ENCODE measurements around the gene DUSP18. TPM values are rescaled to one million over a fixed set of nuclear protein-coding genes. Genes with fewer than 3 reads are reported as not detected.

Gene DUSP18
- total and polyA plus RNA-seq, 9 of the 15 experiments (the other 6 are each of a cell fraction or from before 2014, with no cell fraction given): 1.00 to 3.7 (median 1.5) TPM

DNA sequence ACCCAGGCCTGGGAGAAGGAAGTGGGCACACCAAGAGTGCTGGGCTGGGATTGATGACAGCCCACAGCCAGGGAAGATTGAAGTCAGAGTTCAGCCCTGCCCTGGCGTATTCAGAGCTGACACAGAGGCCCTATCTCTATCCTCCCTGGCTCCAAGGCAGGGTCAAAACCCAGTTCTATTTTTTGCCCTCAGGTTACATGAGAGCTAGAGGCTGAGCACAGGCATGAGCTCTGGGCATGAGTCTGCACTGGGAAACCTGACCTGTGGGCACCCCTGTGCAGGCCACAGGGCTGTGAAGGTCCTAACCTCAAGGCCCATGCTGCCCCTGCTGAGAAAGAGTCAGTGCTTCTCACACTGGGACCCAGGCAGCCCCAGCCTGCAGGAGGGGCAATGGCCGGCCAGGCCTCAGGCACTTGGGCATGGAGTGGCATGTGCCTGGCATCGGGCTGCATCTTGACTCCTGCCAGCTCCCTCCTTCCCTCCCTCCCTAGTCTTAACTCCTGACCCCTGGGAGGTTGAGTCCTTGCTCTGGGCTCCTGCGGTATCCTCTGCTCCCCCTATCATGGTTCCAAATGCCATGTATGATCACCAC, 26.7 kb downstream of the DUSP18 start:
- in situ Hi-C loops (cut with MboI): no loop called here
- intact Hi-C loops (cut with micrococcal nuclease): no loop called here
- TF ChIP-seq POLR2AphosphoS2 (IDR thresholded peaks at IDR 0.05; ENCODE audit: low read length) (no peak), STAT5A (IDR thresholded peaks at IDR 0.05; ENCODE audit: borderline replicate concordance, low read length) (no peak), NFE2 (IDR thresholded peaks at IDR 0.05; ENCODE audit: low read depth) (no peak), GABPB2 (CRISPR knock-in tag; conservative IDR thresholded peaks at IDR 0.05) (no peak), KLF10 (CRISPR knock-in tag; IDR thresholded peaks at IDR 0.05) (no peak), RBM22 (IDR thresholded peaks at IDR 0.05; ENCODE audit: low read depth, low read length, poor library complexity, severe bottlenecking) (no peak), ZNF143 (CRISPR knock-in tag; IDR thresholded peaks at IDR 0.05) (no peak), ETV1 (tag; conservative IDR thresholded peaks at IDR 0.05; ENCODE audit: low read depth) (no peak), HCFC1 (IDR thresholded peaks at IDR 0.05; ENCODE audit: low read depth, low read length) (no peak), FOXP1 (CRISPR knock-in tag; IDR thresholded peaks at IDR 0.05) (no peak), NFYB (IDR thresholded peaks at IDR 0.05; ENCODE audit: extremely low read depth, insufficient read length) (no peak), SMC3 (conservative IDR thresholded peaks at IDR 0.05; ENCODE audit: insufficient read depth, low read depth, low read length) (no peak)
- TF ChIP-seq, protein P1, sequence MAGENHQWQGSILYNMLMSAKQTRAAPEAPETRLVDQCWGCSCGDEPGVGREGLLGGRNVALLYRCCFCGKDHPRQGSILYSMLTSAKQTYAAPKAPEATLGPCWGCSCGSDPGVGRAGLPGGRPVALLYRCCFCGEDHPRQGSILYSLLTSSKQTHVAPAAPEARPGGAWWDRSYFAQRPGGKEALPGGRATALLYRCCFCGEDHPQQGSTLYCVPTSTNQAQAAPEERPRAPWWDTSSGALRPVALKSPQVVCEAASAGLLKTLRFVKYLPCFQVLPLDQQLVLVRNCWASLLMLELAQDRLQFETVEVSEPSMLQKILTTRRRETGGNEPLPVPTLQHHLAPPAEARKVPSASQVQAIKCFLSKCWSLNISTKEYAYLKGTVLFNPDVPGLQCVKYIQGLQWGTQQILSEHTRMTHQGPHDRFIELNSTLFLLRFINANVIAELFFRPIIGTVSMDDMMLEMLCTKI (IDR thresholded peaks at IDR 0.05; ENCODE audit: partially characterized antibody): no peak
- TF ChIP-seq, protein P2, sequence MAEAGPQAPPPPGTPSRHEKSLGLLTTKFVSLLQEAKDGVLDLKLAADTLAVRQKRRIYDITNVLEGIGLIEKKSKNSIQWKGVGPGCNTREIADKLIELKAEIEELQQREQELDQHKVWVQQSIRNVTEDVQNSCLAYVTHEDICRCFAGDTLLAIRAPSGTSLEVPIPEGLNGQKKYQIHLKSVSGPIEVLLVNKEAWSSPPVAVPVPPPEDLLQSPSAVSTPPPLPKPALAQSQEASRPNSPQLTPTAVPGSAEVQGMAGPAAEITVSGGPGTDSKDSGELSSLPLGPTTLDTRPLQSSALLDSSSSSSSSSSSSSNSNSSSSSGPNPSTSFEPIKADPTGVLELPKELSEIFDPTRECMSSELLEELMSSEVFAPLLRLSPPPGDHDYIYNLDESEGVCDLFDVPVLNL (CRISPR knock-in tag; IDR thresholded peaks at IDR 0.05; ENCODE audit: low read depth): no peak
- TF ChIP-seq, protein P3, sequence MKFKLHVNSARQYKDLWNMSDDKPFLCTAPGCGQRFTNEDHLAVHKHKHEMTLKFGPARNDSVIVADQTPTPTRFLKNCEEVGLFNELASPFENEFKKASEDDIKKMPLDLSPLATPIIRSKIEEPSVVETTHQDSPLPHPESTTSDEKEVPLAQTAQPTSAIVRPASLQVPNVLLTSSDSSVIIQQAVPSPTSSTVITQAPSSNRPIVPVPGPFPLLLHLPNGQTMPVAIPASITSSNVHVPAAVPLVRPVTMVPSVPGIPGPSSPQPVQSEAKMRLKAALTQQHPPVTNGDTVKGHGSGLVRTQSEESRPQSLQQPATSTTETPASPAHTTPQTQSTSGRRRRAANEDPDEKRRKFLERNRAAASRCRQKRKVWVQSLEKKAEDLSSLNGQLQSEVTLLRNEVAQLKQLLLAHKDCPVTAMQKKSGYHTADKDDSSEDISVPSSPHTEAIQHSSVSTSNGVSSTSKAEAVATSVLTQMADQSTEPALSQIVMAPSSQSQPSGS (CRISPR knock-in tag; IDR thresholded peaks at IDR 0.05): no peak
- TF ChIP-seq, protein P4, sequence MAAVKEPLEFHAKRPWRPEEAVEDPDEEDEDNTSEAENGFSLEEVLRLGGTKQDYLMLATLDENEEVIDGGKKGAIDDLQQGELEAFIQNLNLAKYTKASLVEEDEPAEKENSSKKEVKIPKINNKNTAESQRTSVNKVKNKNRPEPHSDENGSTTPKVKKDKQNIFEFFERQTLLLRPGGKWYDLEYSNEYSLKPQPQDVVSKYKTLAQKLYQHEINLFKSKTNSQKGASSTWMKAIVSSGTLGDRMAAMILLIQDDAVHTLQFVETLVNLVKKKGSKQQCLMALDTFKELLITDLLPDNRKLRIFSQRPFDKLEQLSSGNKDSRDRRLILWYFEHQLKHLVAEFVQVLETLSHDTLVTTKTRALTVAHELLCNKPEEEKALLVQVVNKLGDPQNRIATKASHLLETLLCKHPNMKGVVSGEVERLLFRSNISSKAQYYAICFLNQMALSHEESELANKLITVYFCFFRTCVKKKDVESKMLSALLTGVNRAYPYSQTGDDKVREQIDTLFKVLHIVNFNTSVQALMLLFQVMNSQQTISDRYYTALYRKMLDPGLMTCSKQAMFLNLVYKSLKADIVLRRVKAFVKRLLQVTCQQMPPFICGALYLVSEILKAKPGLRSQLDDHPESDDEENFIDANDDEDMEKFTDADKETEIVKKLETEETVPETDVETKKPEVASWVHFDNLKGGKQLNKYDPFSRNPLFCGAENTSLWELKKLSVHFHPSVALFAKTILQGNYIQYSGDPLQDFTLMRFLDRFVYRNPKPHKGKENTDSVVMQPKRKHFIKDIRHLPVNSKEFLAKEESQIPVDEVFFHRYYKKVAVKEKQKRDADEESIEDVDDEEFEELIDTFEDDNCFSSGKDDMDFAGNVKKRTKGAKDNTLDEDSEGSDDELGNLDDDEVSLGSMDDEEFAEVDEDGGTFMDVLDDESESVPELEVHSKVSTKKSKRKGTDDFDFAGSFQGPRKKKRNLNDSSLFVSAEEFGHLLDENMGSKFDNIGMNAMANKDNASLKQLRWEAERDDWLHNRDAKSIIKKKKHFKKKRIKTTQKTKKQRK (IDR thresholded peaks at IDR 0.05; ENCODE audit: borderline replicate concordance, low read depth, low read length): no peak

More for the DNA sequence above, 26.7 kb downstream of the DUSP18 start:
- DNase-seq (ENCODE audit: extremely low read depth in 1 of 4, low spot score in 3 of 4): no peak
- ATAC-seq: no peak
- H3K36me3 ChIP-seq (ENCODE audit: control insufficient read depth, insufficient read depth, low read length): no peaks in the 10 kb centered on the region
- no peak overlapping the region for H3K27ac ChIP-seq (ENCODE audit: extremely low read depth, low read depth, low read length)
- no peak overlapping the region for H3K4me3 ChIP-seq
- CTCF ChIA-PET (ENCODE audit: low intra/inter-chr PET ratio): no interaction called here
- H3K9ac ChIP-seq (ENCODE audit: insufficient read depth in 1 of 2, low read depth in 2 of 2, low read length in 2 of 2): no peak overlapping the region
- no peaks in the 10 kb centered on the region for H3K79me2 ChIP-seq (ENCODE audit: control insufficient read depth, insufficient read depth, low read length)
- WGBS (ENCODE audit: insufficient coverage, low coverage, missing lambda C conversion rate): 81% methylated on average over 4 of the region's 4 CpGs
- no peaks in the 10 kb centered on the region for H4K20me1 ChIP-seq (replicated peaks; ENCODE audit: control insufficient read depth, insufficient read depth, low read length)
- no peaks in the 10 kb centered on the region for H3K9me3 ChIP-seq (replicated peaks; ENCODE audit: control insufficient read depth, insufficient read depth, low read depth, low read length)
- H3K27me3 ChIP-seq (ENCODE audit: control insufficient read depth in 2 of 2, insufficient read depth in 2 of 2, low read length in 2 of 2): no peaks in the 10 kb centered on the region
- H3K9me1 ChIP-seq (ENCODE audit: control insufficient read depth, insufficient read depth, low read length): no peaks in the 10 kb centered on the region
- no peak overlapping the region for H3K4me2 ChIP-seq (ENCODE audit: insufficient read depth, low read length)
- POLR2A ChIA-PET: interaction anchor here (1.1 kb wide), 1 partner anchor 26 kb away, joined by 3 read pairs; no protein-coding TSS in a partner anchor
- no peak for FAIRE-seq
- no TSS peak for BruUV-seq (replicated peaks)
- H3K4me1 ChIP-seq (replicated peaks in 1 of 2; ENCODE audit: control insufficient read depth in 2 of 2, insufficient read depth in 2 of 2, low read length in 2 of 2): peaks cover 8 to 25% of the 10 kb centered on the region in 2 experiments; a peak in 4 of 5 replicates
- H2AFZ ChIP-seq (ENCODE audit: low read depth, low read length): no peak overlapping the region

All from K562 (cell line).